Measurements from ENCODE around the gene ARHGEF33.
"Not testable (repeated sequence)": the region's sequence is repeated elsewhere in the genome, so short reads cannot be mapped to it uniquely, and the experiment has no call there.

ARHGEF33 gene

DNA sequence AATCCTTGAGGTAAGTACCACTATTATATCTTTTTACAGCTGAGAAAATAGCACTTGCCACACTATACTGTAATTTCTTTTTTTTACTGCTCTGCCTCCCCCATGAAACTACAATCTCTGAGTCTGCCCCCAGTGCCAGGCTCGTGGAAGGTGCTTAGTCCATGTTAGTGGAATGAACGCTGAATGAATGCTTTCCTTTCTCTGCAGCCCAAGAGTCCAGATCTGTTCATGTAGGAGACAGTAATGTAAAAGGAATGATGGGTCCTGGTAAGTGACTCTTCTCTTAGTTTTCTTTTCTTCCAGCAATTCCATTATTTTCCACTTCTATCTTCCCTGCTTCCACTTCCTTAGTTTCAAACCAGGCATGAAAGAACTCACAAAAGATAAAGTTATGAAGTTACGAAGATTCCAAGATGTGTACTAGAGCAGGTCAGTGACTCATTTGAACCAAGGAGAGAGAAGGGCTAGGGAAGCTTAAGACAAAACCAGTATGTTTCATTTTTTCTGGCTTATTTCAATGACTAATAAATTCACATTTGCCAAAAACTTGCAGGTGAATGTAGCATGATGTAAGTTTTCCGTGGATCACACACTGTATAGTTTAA is 46.0 kb downstream of the ARHGEF33 start (continued):
- TF ChIP-seq, protein P1, sequence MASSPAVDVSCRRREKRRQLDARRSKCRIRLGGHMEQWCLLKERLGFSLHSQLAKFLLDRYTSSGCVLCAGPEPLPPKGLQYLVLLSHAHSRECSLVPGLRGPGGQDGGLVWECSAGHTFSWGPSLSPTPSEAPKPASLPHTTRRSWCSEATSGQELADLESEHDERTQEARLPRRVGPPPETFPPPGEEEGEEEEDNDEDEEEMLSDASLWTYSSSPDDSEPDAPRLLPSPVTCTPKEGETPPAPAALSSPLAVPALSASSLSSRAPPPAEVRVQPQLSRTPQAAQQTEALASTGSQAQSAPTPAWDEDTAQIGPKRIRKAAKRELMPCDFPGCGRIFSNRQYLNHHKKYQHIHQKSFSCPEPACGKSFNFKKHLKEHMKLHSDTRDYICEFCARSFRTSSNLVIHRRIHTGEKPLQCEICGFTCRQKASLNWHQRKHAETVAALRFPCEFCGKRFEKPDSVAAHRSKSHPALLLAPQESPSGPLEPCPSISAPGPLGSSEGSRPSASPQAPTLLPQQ (tag by site-specific recombination; IDR thresholded peaks at IDR 0.05): no peak

DNA sequence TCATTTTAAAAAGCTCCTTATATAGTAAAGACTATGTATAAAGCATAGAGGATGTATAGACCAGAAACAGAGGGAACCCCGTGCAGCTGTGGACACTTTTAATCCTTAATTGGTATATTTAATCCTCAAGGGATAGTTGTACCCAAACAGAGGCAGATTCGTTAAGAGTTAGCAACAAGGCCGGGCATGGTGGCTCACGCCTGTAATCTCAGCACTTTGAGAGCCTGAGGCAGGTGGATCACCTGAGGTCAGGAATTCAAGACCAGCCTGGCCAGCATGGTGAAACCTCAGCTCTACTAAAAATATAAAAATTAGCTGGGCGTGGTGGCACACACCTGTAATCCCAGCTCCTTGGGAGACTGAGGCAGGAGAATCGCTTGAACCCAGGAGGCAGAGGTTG is 46.8 kb downstream of the ARHGEF33 start:
- POLR2A ChIA-PET; H3K9me3 ChIP-seq (ENCODE audit: control insufficient read depth, insufficient read depth, low read depth, low read length); H3K4me3 ChIP-seq (ENCODE audit: low read depth, low read length); H3K4me1 ChIP-seq (ENCODE audit: control insufficient read depth, insufficient read depth, low read length); H3K36me3 ChIP-seq (ENCODE audit: control insufficient read depth in 2 of 2, insufficient read depth in 1 of 2, low read length in 2 of 2); H3K27ac ChIP-seq (ENCODE audit: extremely low read depth, low read depth, low read length): not testable (repeated sequence)
- CTCF ChIA-PET: interaction anchor here (0.7 to 2.1 kb wide), 2 partner anchors 11 to 91 kb away, joined by 3 to 9 read pairs; no protein-coding TSS in a partner anchor

DNA sequence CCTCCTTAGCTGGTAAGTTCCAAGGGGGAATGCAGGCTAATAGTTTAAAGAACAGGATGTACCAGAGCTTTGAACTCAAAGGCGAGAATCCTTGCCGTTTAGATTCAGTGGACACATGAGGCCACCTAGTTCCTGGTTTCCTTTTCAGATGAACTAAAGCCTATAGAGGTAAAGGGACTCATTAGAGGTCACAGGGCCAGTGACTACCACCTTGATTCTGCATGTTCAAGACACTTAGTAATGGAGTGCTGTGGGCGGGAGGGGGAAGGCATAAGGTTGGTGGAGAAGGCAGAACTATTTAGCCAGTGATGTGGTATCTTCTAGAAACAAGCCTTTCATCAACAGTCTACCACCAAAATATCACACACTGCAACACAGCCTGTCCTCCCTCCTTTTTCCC is 47.9 kb downstream of the ARHGEF33 start:
- no peaks in the 10 kb centered on the region for H3K4me1 ChIP-seq (ENCODE audit: control insufficient read depth, insufficient read depth, low read length)
- no peak overlapping the region for H3K4me3 ChIP-seq (ENCODE audit: low read depth, low read length)
- no peak overlapping the region for H3K27ac ChIP-seq (ENCODE audit: extremely low read depth, low read depth, low read length)
- H3K36me3 ChIP-seq (ENCODE audit: control insufficient read depth in 2 of 2, insufficient read depth in 1 of 2, low read length in 2 of 2): no peaks in the 10 kb centered on the region
- no peaks in the 10 kb centered on the region for H3K9me3 ChIP-seq (ENCODE audit: control insufficient read depth, insufficient read depth, low read depth, low read length)
- ChIA-PET CTCF (interaction anchor here (2.1 kb wide), 1 partner anchor 10 kb away, joined by 9 read pairs; no protein-coding TSS in a partner anchor), POLR2A (no interaction called here)
- TF ChIP-seq ZEB2 (tag by site-specific recombination; IDR thresholded peaks at IDR 0.05) (no peak), ZBTB17 (tag by site-specific recombination; IDR thresholded peaks at IDR 0.05) (no peak), SP3 (tag by site-specific recombination; IDR thresholded peaks at IDR 0.05) (no peak), ZNF404 (tag by site-specific recombination; IDR thresholded peaks at IDR 0.05) (no peak), ZNF10 (tag by site-specific recombination; IDR thresholded peaks at IDR 0.05) (no peak), ZNF121 (tag by site-specific recombination; IDR thresholded peaks at IDR 0.05) (no peak), ZBTB48 (tag by site-specific recombination; IDR thresholded peaks at IDR 0.05) (no peak), ZSCAN30 (tag by site-specific recombination; IDR thresholded peaks at IDR 0.05) (no peak), ZNF239 (tag by site-specific recombination; IDR thresholded peaks at IDR 0.05) (no peak)
- TF ChIP-seq, protein P2, sequence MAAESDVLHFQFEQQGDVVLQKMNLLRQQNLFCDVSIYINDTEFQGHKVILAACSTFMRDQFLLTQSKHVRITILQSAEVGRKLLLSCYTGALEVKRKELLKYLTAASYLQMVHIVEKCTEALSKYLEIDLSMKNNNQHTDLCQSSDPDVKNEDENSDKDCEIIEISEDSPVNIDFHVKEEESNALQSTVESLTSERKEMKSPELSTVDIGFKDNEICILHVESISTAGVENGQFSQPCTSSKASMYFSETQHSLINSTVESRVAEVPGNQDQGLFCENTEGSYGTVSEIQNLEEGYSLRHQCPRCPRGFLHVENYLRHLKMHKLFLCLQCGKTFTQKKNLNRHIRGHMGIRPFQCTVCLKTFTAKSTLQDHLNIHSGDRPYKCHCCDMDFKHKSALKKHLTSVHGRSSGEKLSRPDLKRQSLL (tag by site-specific recombination; IDR thresholded peaks at IDR 0.05): no peak
- TF ChIP-seq, protein P3, sequence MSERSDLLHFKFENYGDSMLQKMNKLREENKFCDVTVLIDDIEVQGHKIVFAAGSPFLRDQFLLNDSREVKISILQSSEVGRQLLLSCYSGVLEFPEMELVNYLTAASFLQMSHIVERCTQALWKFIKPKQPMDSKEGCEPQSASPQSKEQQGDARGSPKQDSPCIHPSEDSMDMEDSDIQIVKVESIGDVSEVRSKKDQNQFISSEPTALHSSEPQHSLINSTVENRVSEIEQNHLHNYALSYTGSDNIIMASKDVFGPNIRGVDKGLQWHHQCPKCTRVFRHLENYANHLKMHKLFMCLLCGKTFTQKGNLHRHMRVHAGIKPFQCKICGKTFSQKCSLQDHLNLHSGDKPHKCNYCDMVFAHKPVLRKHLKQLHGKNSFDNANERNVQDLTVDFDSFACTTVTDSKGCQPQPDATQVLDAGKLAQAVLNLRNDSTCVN (tag by site-specific recombination; optimal IDR thresholded peaks at IDR 0.05): no peak
- TF ChIP-seq, protein P4, sequence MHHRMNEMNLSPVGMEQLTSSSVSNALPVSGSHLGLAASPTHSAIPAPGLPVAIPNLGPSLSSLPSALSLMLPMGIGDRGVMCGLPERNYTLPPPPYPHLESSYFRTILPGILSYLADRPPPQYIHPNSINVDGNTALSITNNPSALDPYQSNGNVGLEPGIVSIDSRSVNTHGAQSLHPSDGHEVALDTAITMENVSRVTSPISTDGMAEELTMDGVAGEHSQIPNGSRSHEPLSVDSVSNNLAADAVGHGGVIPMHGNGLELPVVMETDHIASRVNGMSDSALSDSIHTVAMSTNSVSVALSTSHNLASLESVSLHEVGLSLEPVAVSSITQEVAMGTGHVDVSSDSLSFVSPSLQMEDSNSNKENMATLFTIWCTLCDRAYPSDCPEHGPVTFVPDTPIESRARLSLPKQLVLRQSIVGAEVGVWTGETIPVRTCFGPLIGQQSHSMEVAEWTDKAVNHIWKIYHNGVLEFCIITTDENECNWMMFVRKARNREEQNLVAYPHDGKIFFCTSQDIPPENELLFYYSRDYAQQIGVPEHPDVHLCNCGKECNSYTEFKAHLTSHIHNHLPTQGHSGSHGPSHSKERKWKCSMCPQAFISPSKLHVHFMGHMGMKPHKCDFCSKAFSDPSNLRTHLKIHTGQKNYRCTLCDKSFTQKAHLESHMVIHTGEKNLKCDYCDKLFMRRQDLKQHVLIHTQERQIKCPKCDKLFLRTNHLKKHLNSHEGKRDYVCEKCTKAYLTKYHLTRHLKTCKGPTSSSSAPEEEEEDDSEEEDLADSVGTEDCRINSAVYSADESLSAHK (tag by site-specific recombination; IDR thresholded peaks at IDR 0.05): no peak
- TF ChIP-seq, protein P5, sequence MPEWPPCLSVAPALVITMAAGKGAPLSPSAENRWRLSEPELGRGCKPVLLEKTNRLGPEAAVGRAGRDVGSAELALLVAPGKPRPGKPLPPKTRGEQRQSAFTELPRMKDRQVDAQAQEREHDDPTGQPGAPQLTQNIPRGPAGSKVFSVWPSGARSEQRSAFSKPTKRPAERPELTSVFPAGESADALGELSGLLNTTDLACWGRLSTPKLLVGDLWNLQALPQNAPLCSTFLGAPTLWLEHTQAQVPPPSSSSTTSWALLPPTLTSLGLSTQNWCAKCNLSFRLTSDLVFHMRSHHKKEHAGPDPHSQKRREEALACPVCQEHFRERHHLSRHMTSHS (tag by site-specific recombination; IDR thresholded peaks at IDR 0.05): no peak
- TF ChIP-seq, protein P6, sequence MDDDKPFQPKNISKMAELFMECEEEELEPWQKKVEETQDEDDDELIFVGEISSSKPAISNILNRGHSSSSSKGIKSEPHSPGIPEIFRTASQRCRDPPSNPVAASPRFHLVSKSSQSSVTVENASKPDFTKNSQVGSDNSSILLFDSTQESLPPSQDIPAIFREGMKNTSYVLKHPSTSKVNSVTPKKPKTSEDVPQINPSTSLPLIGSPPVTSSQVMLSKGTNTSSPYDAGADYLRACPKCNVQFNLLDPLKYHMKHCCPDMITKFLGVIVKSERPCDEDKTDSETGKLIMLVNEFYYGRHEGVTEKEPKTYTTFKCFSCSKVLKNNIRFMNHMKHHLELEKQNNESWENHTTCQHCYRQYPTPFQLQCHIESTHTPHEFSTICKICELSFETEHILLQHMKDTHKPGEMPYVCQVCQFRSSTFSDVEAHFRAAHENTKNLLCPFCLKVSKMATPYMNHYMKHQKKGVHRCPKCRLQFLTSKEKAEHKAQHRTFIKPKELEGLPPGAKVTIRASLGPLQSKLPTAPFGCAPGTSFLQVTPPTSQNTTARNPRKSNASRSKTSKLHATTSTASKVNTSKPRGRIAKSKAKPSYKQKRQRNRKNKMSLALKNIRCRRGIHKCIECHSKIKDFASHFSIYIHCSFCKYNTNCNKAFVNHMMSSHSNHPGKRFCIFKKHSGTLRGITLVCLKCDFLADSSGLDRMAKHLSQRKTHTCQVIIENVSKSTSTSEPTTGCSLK (tag by site-specific recombination; IDR thresholded peaks at IDR 0.05): no peak
